Thyroid gland (tissue), 4 donors: ENCODE data around the gene DNM3. TPM values are rescaled to one million over a fixed set of nuclear protein-coding genes. Genes with fewer than 3 reads are reported as not detected.

Source experiments
- DNase-seq, 2 donors: peaks; one replicate each; pipeline ENCODE4 v3.0.0-alpha.2; 2019
- H3K27ac ChIP-seq, 3 donors: fragments of 200-600 bp; sonication (generic); 1 replicate in 2 of 3; 2 replicates in 1 of 3; pipeline ENCODE4 v1.5.1; 2016 to 2019; ENCODE audit warnings: mild to moderate bottlenecking in 1 of 3, moderate library complexity in 1 of 3
- H3K27me3 ChIP-seq: fragments of 200-600 bp; sonication (generic); one replicate; pipeline ENCODE4 v1.5.1; 2019
- H3K36me3 ChIP-seq, 2 donors: fragments of 200-600 bp; sonication (generic); one replicate each; pipeline ENCODE4 v1.5.1; 2016 to 2019
- H3K4me1 ChIP-seq, 2 donors: fragments of 200-600 bp; sonication (generic); one replicate each; pipeline ENCODE4 v1.5.1; 2017 to 2019
- H3K4me3 ChIP-seq, 3 donors: fragments of 200-600 bp; sonication (generic); replicated peaks in 1 of 3; 1 replicate in 2 of 3; 2 replicates in 1 of 3; pipeline ENCODE4 v1.5.1; 2016; ENCODE audit warnings: mild to moderate bottlenecking in 1 of 3
- H3K9me3 ChIP-seq: fragments of 200-600 bp; sonication (generic); one replicate; pipeline ENCODE4 v1.5.1; 2017
- POLR2A ChIP-seq, 2 donors: fragments of 450-650 bp; IDR thresholded peaks; one replicate each; pipeline ENCODE4 v1.6.1; 2017; ENCODE audit warnings: antibody characterized with exemption in 2 of 2, mild to moderate bottlenecking in 2 of 2, moderate library complexity in 1 of 2
- WGBS, 2 donors: methylation state at CpG; one replicate each; pipeline ENCODE4 v1.1.5; 2017; 5-methylcytosine and 5-hydroxymethylcytosine counted together
- intact Hi-C: fragments of 100-400 bp; cut with DNase I; formaldehyde crosslinking; loops from one replicate; pipeline ENCODE4 v1.15.1; 2023
- total RNA-seq, 4 donors: library from RNA; depleted of rRNA; stranded (reverse); fragments of >200 nt; gene quantifications; one replicate each; pipeline ENCODE4 v1.2.3, GENCODE V29; 2016
- TF ChIP-seq, protein P1 (sequence below), 6 experiments: fragments of 200-600 bp in 3 of 6; fragments of 450-650 bp in 3 of 6; sonication (generic) in 3 of 6; IDR thresholded peaks; one replicate each; pipeline ENCODE4 v1.5.1; 2016 to 2019; ENCODE audit warnings: antibody characterized with exemption in 6 of 6, mild to moderate bottlenecking in 2 of 6, inconsistent platforms in 1 of 6, moderate library complexity in 1 of 6

DNM3 gene
- total RNA-seq, 4 donors from 2014 or later: 9.0 to 13.6 (median 10.8) TPM

DNA sequence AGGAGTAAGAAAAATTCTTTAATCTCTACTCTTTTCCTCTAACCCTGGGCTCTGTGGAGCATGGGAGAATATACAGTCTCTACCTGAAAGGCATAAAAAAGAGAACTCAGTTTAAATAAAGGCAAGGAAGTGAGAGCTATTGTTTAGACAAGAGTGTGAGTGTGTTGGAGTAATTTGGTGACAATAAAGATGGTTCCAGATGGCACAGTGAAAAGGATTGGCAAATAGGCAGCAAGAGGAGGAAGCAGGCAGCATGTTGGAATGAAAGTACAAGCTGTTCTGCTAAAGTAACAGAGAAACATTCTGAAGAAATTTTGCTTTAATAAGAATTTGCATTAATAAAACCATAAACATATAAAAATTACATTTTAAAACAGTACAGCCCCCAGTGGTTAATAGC is 163.4 kb downstream of the DNM3 start:
- Histone ChIP-seq H3K27me3 (no peaks in the 10 kb centered on the region), H3K4me3 (no peak overlapping the region), H3K9me3 (no peaks in the 10 kb centered on the region), H3K27ac (no peak overlapping the region), H3K4me1 (no peaks in the 10 kb centered on the region), H3K36me3 (no peaks in the 10 kb centered on the region)
- no peak for TF ChIP-seq POLR2A (IDR thresholded peaks at IDR 0.05)
- TF ChIP-seq, protein P1, sequence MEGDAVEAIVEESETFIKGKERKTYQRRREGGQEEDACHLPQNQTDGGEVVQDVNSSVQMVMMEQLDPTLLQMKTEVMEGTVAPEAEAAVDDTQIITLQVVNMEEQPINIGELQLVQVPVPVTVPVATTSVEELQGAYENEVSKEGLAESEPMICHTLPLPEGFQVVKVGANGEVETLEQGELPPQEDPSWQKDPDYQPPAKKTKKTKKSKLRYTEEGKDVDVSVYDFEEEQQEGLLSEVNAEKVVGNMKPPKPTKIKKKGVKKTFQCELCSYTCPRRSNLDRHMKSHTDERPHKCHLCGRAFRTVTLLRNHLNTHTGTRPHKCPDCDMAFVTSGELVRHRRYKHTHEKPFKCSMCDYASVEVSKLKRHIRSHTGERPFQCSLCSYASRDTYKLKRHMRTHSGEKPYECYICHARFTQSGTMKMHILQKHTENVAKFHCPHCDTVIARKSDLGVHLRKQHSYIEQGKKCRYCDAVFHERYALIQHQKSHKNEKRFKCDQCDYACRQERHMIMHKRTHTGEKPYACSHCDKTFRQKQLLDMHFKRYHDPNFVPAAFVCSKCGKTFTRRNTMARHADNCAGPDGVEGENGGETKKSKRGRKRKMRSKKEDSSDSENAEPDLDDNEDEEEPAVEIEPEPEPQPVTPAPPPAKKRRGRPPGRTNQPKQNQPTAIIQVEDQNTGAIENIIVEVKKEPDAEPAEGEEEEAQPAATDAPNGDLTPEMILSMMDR (IDR thresholded peaks at IDR 0.05): no peak
- DNase-seq: no peak
- intact Hi-C loops: loop anchor here (10.0 kb wide), 1 partner anchor 440 kb away; the partner anchor contains the start of gene PIGC

DNA sequence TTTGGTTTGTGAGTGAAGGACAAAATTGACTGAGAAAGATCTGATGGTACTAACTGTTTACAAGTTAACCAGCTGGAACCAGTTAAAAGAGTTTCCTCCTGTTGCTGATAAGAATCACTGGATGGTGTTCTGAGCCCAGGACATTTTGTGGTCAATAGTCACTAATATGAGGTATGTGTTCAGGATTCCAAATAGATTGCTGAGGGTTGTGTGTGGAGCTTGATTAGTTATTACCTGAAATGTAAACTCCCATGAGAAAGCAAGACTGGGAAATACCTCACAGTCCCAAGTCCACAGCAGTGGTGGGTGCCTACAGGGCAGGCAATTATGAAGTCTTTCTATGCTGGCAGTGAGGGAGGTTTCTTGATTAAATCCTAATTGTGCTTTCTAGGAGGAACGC is 164.6 kb downstream of the DNM3 start:
- Histone ChIP-seq H3K27me3 (no peaks in the 10 kb centered on the region), H3K9me3 (no peaks in the 10 kb centered on the region), H3K4me3 (no peak overlapping the region), H3K4me1 (no peaks in the 10 kb centered on the region), H3K27ac (no peak overlapping the region), H3K36me3 (no peaks in the 10 kb centered on the region)
- TF ChIP-seq, protein P1 (IDR thresholded peaks at IDR 0.05): no peak
- no peak for TF ChIP-seq POLR2A (IDR thresholded peaks at IDR 0.05)
- WGBS, 2 donors: 93 to 100% methylated on average over 1 of the region's 1 CpG
- intact Hi-C loops: loop anchor here (10.0 kb wide), 1 partner anchor 439 kb away; the partner anchor contains the start of gene PIGC
- no peak for DNase-seq

DNA sequence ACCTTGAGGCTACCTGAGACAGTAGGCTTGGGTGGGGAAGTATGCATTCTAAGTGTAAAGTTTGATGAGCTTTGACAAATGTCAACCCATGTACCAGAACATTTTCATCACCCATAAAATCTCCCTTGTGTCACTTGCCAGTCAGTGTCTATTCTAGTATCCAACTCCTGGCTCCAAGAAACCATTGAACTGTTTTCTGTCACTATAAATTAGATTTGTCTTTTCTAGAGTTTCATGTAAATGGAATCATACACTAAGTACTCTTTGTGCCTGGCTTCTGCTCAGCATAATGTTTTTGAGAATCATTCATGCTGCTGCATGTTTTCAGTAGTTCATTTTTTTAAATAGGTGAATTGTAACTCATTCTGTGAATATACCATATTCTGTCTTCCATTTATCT is 165.4 kb downstream of the DNM3 start:
- Histone ChIP-seq H3K9me3 (no peaks in the 10 kb centered on the region), H3K27ac (no peak overlapping the region), H3K27me3 (no peaks in the 10 kb centered on the region), H3K36me3 (no peaks in the 10 kb centered on the region), H3K4me1 (no peaks in the 10 kb centered on the region), H3K4me3 (no peak overlapping the region)
- intact Hi-C loops: loop anchor here (10.0 kb wide), 1 partner anchor 438 kb away; the partner anchor contains the start of gene PIGC
- TF ChIP-seq, protein P1 (IDR thresholded peaks at IDR 0.05): no peak
- TF ChIP-seq POLR2A (IDR thresholded peaks at IDR 0.05): no peak
- no peak for DNase-seq

DNA sequence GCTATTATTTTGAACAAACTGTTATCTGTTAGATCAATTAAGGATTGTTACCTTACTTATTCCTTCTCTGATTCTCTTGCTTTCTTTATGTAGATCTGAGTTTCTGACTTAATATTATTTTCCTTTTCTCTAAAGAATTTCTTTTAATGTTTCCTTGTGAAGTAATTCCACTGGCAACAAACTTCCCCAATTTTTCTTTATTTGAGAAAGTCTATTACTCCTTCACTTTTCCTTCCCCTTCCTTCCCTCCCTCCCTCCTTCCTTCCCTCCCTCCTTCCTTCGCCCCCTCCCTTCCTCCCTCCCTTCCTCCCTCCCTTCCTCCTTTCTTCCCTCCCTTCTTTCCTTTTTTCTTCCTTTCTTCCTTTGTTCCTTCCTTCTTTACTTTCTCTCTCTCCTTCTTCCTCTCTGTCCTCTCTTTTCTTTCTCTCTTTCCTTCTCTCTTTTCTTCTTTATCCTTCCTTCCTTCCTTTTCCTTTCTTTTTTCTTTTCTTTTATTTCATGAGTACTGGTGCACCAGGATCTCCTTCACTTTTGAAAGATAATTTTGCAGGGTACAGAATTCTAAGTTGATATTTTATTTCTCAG is 177.5 kb downstream of the DNM3 start:
- TF ChIP-seq, protein P1 (IDR thresholded peaks at IDR 0.05): no peak
- no peak for TF ChIP-seq POLR2A (IDR thresholded peaks at IDR 0.05)
- Histone ChIP-seq H3K27ac (no peak overlapping the region), H3K9me3 (peaks cover 3% of the 10 kb centered on the region), H3K4me1 (no peaks in the 10 kb centered on the region), H3K4me3 (no peak overlapping the region), H3K36me3 (no peaks in the 10 kb centered on the region), H3K27me3 (no peaks in the 10 kb centered on the region)
- DNase-seq: no peak
- WGBS, 2 donors: 36 to 95% methylated on average over 1 of the region's 1 CpG
- intact Hi-C loops: no loop called here

DNA sequence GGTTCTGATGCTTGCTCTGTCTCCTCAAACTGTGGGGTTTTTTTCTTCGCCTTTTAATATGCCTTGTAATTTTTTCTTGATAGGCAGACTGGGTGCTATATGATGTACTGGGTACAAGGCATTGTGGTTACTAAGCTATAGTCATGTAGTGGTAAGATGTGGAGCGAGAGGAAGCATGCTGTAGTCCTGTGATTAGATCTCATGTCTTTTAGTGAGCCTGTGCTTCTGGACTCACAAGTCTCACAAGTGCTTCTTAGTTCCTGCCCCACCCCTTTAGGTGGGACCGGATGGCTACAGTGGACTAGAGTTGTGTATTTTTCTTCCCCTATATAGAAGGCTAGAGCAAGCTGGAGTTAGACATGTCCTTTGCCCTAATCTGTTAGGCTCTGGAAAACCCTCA is 178.7 kb downstream of the DNM3 start:
- peaks cover 0 to 3% of the 10 kb centered on the region in 2 donors for H3K4me1 ChIP-seq
- no peak overlapping the region for H3K4me3 ChIP-seq
- intact Hi-C loops: no loop called here
- H3K27ac ChIP-seq: no peak overlapping the region
- no peaks in the 10 kb centered on the region for H3K27me3 ChIP-seq
- 86% methylated on average over 3 of the region's 3 CpGs for WGBS, 2 donors
- H3K36me3 ChIP-seq: no peaks in the 10 kb centered on the region
- peaks cover 3% of the 10 kb centered on the region for H3K9me3 ChIP-seq
- no peak for TF ChIP-seq POLR2A (IDR thresholded peaks at IDR 0.05)
- TF ChIP-seq, protein P1 (IDR thresholded peaks at IDR 0.05): no peak
- no peak for DNase-seq
